Fibroblast of villous mesenchyme (primary cell): ENCODE measurements around the gene ZNF672. TPM values are rescaled to one million over a fixed set of nuclear protein-coding genes. Genes with fewer than 3 reads are reported as not detected.

Source experiments
- DNase-seq: peaks from one replicate; pipeline ENCODE4 v3.0.0-alpha.2; 2010; ENCODE audit warnings: low read depth
- H3K4me3 ChIP-seq: 2 replicates; pipeline ENCODE4 v1.5.1; 2011; ENCODE audit warnings: low read depth, mild to moderate bottlenecking, low read length
- CTCF ChIP-seq: IDR thresholded peaks from 2 replicates; pipeline ENCODE4 v1.5.1; 2012; ENCODE audit warnings: low read depth, mild to moderate bottlenecking, low read length; ENCODE audit not compliant: insufficient read depth
- total RNA-seq: library from RNA; depleted of rRNA; stranded (reverse); fragments of >200 nt; gene quantifications from 2 replicates; pipeline ENCODE4 v1.2.3, GENCODE V29; 2012

Gene ZNF672
- total RNA-seq, 1 donor, result 19.4 TPM

GRCh38 chr1:248814351-248814750 is 23.7 kb upstream of the ZNF672 start:
- TF ChIP-seq CTCF, result no peak

GRCh38 chr1:248815407-248816034 is 22.5 kb upstream of the ZNF672 start:
- no peak for DNase-seq
- no peak overlapping the region for H3K4me3 ChIP-seq
- no peak for TF ChIP-seq CTCF

More at GRCh38 chr1:248814351-248814750, 23.7 kb upstream of the ZNF672 start:
- H3K4me3 ChIP-seq, result no peak overlapping the region
- no peak for DNase-seq

- no peak overlapping the region for H3K4me3 ChIP-seq
- DNase-seq, result no peak
- no peak for TF ChIP-seq CTCF
These were observed 21.8 kb upstream of the ZNF672 start for GRCh38 chr1:248816042-248816851.

- no peak for DNase-seq
- TF ChIP-seq CTCF, result no peak
These were observed 21.0 kb upstream of the ZNF672 start for GRCh38 chr1:248817065-248817464.

GRCh38 chr1:248818505-248819374 is 19.3 kb upstream of the ZNF672 start:
- no peak overlapping the region for H3K4me3 ChIP-seq
- TF ChIP-seq CTCF, result no peak
- DNase-seq, result no peak

More at GRCh38 chr1:248817065-248817464, 21.0 kb upstream of the ZNF672 start:
- H3K4me3 ChIP-seq, result no peak overlapping the region

GRCh38 chr1:248820041-248820585 is 17.9 kb upstream of the ZNF672 start:
- TF ChIP-seq CTCF, result no peak
- no peak overlapping the region for H3K4me3 ChIP-seq

More at GRCh38 chr1:248820041-248820585, 17.9 kb upstream of the ZNF672 start:
- no peak for DNase-seq
